Mesenchymal stem cell (in vitro differentiated cells and primary cell): Measurements from ENCODE around the gene TIRAP.
"Not testable (repeated sequence)": the region's sequence is repeated elsewhere in the genome, so short reads cannot be mapped to it uniquely, and the experiment has no call there.

Experiments used
- DNase-seq: peaks from one replicate; pipeline ENCODE4 v3.0.0-alpha.2; 2013
- H2AFZ ChIP-seq: one replicate; pipeline ENCODE4 v1.6.1; 2013; ENCODE audit warnings: low read depth, mild to moderate bottlenecking, control low read depth, inconsistent platforms, low read length, moderate library complexity
- H2AK5ac ChIP-seq: 2 replicates; pipeline ENCODE4 v1.6.1; 2013; ENCODE audit warnings: low read length, moderate library complexity, mild to moderate bottlenecking, inconsistent platforms; ENCODE audit not compliant: severe bottlenecking
- H2BK120ac ChIP-seq: one replicate; pipeline ENCODE4 v1.6.1; 2013; ENCODE audit warnings: low read depth, mild to moderate bottlenecking, inconsistent platforms, low read length, moderate library complexity
- H2BK12ac ChIP-seq, 2 experiments: one replicate each; pipeline ENCODE4 v1.6.1; 2013; ENCODE audit warnings: inconsistent platforms in 2 of 2, low read length in 2 of 2, mild to moderate bottlenecking in 2 of 2, moderate library complexity in 2 of 2, control low read depth in 1 of 2
- H2BK15ac ChIP-seq: one replicate; pipeline ENCODE4 v1.6.1; 2013; ENCODE audit warnings: mild to moderate bottlenecking, low read depth, inconsistent platforms; ENCODE audit not compliant: poor library complexity, severe bottlenecking
- H2BK5ac ChIP-seq: 2 replicates; pipeline ENCODE4 v1.6.1; 2013; ENCODE audit warnings: low read depth, mild to moderate bottlenecking, low read length, control low read depth, inconsistent platforms; ENCODE audit not compliant: poor library complexity, severe bottlenecking
- H3K14ac ChIP-seq, 2 experiments: one replicate each; pipeline ENCODE4 v1.6.1; 2013; ENCODE audit warnings: inconsistent platforms in 2 of 2, low read length in 2 of 2, control low read depth in 1 of 2, mild to moderate bottlenecking in 1 of 2, moderate library complexity in 1 of 2
- H3K18ac ChIP-seq, 2 experiments: one replicate each; pipeline ENCODE4 v1.6.1; 2013; ENCODE audit warnings: inconsistent platforms in 2 of 2, low read length in 2 of 2, control low read depth in 1 of 2, low read depth in 1 of 2, mild to moderate bottlenecking in 1 of 2
- H3K23ac ChIP-seq, 2 experiments: one replicate each; pipeline ENCODE4 v1.6.1; 2013; ENCODE audit warnings: inconsistent platforms in 2 of 2, low read length in 2 of 2, mild to moderate bottlenecking in 2 of 2, moderate library complexity in 2 of 2, control low read depth in 1 of 2
- H3K27ac ChIP-seq: 2 replicates; pipeline ENCODE4 v1.5.1; 2013; ENCODE audit warnings: mild to moderate bottlenecking, moderate library complexity, low read length, control low read depth, inconsistent platforms; ENCODE audit not compliant: poor library complexity, severe bottlenecking
- H3K27me3 ChIP-seq, 2 experiments: 2 replicates each; pipeline versions ENCODE4 v1.6.1 to v1.7.0; 2013; ENCODE audit warnings: low read length in 2 of 2, mild to moderate bottlenecking in 2 of 2, moderate library complexity in 2 of 2, control low read depth in 1 of 2, inconsistent platforms in 1 of 2; ENCODE audit not compliant: control insufficient read depth in 1 of 2, insufficient read depth in 1 of 2
- H3K36me3 ChIP-seq, 2 experiments: 2 replicates each; pipeline versions ENCODE4 v1.6.1 to v1.7.0; 2013; ENCODE audit warnings: low read length in 2 of 2, control low read depth in 1 of 2, inconsistent platforms in 1 of 2, low read depth in 1 of 2, mild to moderate bottlenecking in 1 of 2; ENCODE audit not compliant: insufficient read depth in 2 of 2, control insufficient read depth in 1 of 2
- H3K4ac ChIP-seq, 2 experiments: one replicate each; pipeline ENCODE4 v1.6.1; 2013; ENCODE audit warnings: inconsistent platforms in 2 of 2, low read length in 2 of 2, mild to moderate bottlenecking in 2 of 2, moderate library complexity in 2 of 2, control low read depth in 1 of 2, low read depth in 1 of 2
- H3K4me1 ChIP-seq: 2 replicates; pipeline ENCODE4 v1.6.1; 2013; ENCODE audit warnings: low read depth, low read length, control low read depth; ENCODE audit not compliant: control insufficient read depth, insufficient read depth
- H3K4me2 ChIP-seq: 2 replicates; pipeline ENCODE4 v1.6.1; 2013; ENCODE audit warnings: low read length, mild to moderate bottlenecking, inconsistent platforms; ENCODE audit not compliant: poor library complexity, severe bottlenecking
- H3K4me3 ChIP-seq, 2 experiments: 2 replicates each; pipeline versions ENCODE4 v1.5.1 to v1.7.0; 2013; ENCODE audit warnings: low read length in 2 of 2, mild to moderate bottlenecking in 2 of 2, control low read depth in 1 of 2, low read depth in 1 of 2; ENCODE audit not compliant: insufficient read depth in 1 of 2
- H3K79me1 ChIP-seq: replicated peaks from 2 replicates; pipeline ENCODE4 v1.6.1; 2013; ENCODE audit warnings: mild to moderate bottlenecking, control low read depth, low read length, inconsistent platforms; ENCODE audit not compliant: poor library complexity, severe bottlenecking
- H3K9ac ChIP-seq: 2 replicates; pipeline ENCODE4 v1.7.0; 2013; ENCODE audit warnings: mild to moderate bottlenecking, low read length, moderate library complexity
- H3K9me3 ChIP-seq: 2 replicates; pipeline ENCODE4 v1.7.0; 2013; ENCODE audit warnings: mild to moderate bottlenecking, low read length; ENCODE audit not compliant: control insufficient read depth
- H4K8ac ChIP-seq: one replicate; pipeline ENCODE4 v1.6.1; 2013; ENCODE audit warnings: inconsistent platforms, mild to moderate bottlenecking, low read length, moderate library complexity
- H4K91ac ChIP-seq: one replicate; pipeline ENCODE4 v1.6.1; 2013; ENCODE audit warnings: mild to moderate bottlenecking, low read length, inconsistent platforms
- WGBS: methylation state at CpG from one replicate; pipeline ENCODE4 v1.1.7; 2013; ENCODE audit warnings: mixed read lengths; 5-methylcytosine and 5-hydroxymethylcytosine counted together

Gene TIRAP

GRCh38 chr11:126308771-126309170 is 25.9 kb downstream of the TIRAP start:
- H2AK5ac ChIP-seq, H2BK12ac ChIP-seq, H3K4ac ChIP-seq, H2AFZ ChIP-seq, H4K91ac ChIP-seq, DNase-seq, H3K4me3 ChIP-seq, H4K8ac ChIP-seq, H3K14ac ChIP-seq, H2BK15ac ChIP-seq, H3K23ac ChIP-seq, H3K4me1 ChIP-seq, H3K18ac ChIP-seq, H3K27me3 ChIP-seq, H3K4me2 ChIP-seq, H2BK120ac ChIP-seq, H3K9ac ChIP-seq, H3K9me3 ChIP-seq, H3K27ac ChIP-seq, H2BK5ac ChIP-seq: not testable (repeated sequence)
- H3K36me3 ChIP-seq, result peaks cover 6 to 13% of the 10 kb centered on the region in 2 experiments
- 90% methylated on average over 4 of the region's 4 CpGs for WGBS
- H3K79me1 ChIP-seq, result peaks cover 20% of the 10 kb centered on the region

- H3K79me1 ChIP-seq, result peaks cover 18% of the 10 kb centered on the region
- H4K91ac ChIP-seq, result peak overlapping the region; percentile 1
- H3K9ac ChIP-seq, result no peak overlapping the region
- no peak overlapping the region for H3K4me2 ChIP-seq
- no peak overlapping the region for H3K4me3 ChIP-seq
- H3K14ac ChIP-seq, result no peak overlapping the region
- 65% methylated on average over 12 of the region's 12 CpGs for WGBS
- H2BK15ac ChIP-seq, result no peak overlapping the region
- H2AK5ac ChIP-seq, result no peak overlapping the region
- peaks cover 4% of the 10 kb centered on the region for H3K4me1 ChIP-seq
- peaks cover 6 to 16% of the 10 kb centered on the region in 2 experiments for H3K36me3 ChIP-seq
- H3K18ac ChIP-seq, result no peak overlapping the region
- no peak overlapping the region for H2AFZ ChIP-seq
- H2BK5ac ChIP-seq, result no peak overlapping the region
- no peak overlapping the region for H2BK120ac ChIP-seq
- H2BK12ac ChIP-seq, result peak overlapping the region in 1 of 2 experiments; percentile 76
- H3K4ac ChIP-seq, result no peak overlapping the region
- DNase-seq, result peak; percentile 80
- no peaks in the 10 kb centered on the region for H3K27me3 ChIP-seq
- H3K9me3 ChIP-seq, result no peaks in the 10 kb centered on the region
- H3K27ac ChIP-seq, result no peak overlapping the region
- peak overlapping the region; percentile 29 for H4K8ac ChIP-seq
- no peak overlapping the region for H3K23ac ChIP-seq
Observed at GRCh38 chr11:126310200-126310991, 27.5 kb downstream of the TIRAP start.

- no peak overlapping the region for H3K14ac ChIP-seq
- no peaks in the 10 kb centered on the region for H3K27me3 ChIP-seq
- no peak overlapping the region for H3K18ac ChIP-seq
- H2BK5ac ChIP-seq, result no peak overlapping the region
- no peak overlapping the region for H3K23ac ChIP-seq
- H3K27ac ChIP-seq, result no peak overlapping the region
- H4K8ac ChIP-seq, result no peak overlapping the region
- peaks cover 15% of the 10 kb centered on the region for H3K79me1 ChIP-seq
- no peak overlapping the region for H2AFZ ChIP-seq
- H3K4me3 ChIP-seq, result no peak overlapping the region
- H3K9ac ChIP-seq, result peak overlapping the region; percentile 4
- no peaks in the 10 kb centered on the region for H3K9me3 ChIP-seq
- no peak overlapping the region for H2BK12ac ChIP-seq
- 70% methylated on average over 5 of the region's 6 CpGs for WGBS
- peaks cover 4% of the 10 kb centered on the region for H3K4me1 ChIP-seq
- H3K4me2 ChIP-seq, result no peak overlapping the region
- H4K91ac ChIP-seq, result no peak overlapping the region
- DNase-seq, result peak; percentile 38
- no peak overlapping the region for H2BK15ac ChIP-seq
- peaks cover 6 to 16% of the 10 kb centered on the region in 2 experiments for H3K36me3 ChIP-seq
- H2AK5ac ChIP-seq, result no peak overlapping the region
- no peak overlapping the region for H2BK120ac ChIP-seq
- no peak overlapping the region for H3K4ac ChIP-seq
Observed at GRCh38 chr11:126310992-126311310, 28.1 kb downstream of the TIRAP start.

GRCh38 chr11:126311401-126312291 is 28.8 kb downstream of the TIRAP start:
- Histone ChIP-seq H2BK15ac (no peak overlapping the region), H2BK5ac (no peak overlapping the region), H3K4me3 (no peak overlapping the region), H2AFZ (no peak overlapping the region), H3K27me3 (no peaks in the 10 kb centered on the region), H3K9me3 (no peaks in the 10 kb centered on the region), H2BK12ac (no peak overlapping the region), H2AK5ac (no peak overlapping the region), H3K4me1 (peaks cover 4% of the 10 kb centered on the region), H2BK120ac (no peak overlapping the region), H4K8ac (no peak overlapping the region), H3K79me1 (peaks cover 10% of the 10 kb centered on the region), H3K36me3 (peaks cover 6 to 14% of the 10 kb centered on the region in 2 experiments), H3K4me2 (no peak overlapping the region), H3K18ac (no peak overlapping the region), H3K4ac (no peak overlapping the region), H3K27ac (no peak overlapping the region), H3K14ac (no peak overlapping the region), H4K91ac (no peak overlapping the region), H3K23ac (peak overlapping the region in 1 of 2 experiments; percentile 47), H3K9ac (peak overlapping the region; percentile 4)
- no peak for DNase-seq
- WGBS, result 98% methylated on average over 12 of the region's 14 CpGs
